H1 (cell line): ENCODE results near the gene BPIFB3.

ENCODE experiments used
- CTCF ChIP-seq, 3 experiments: IDR thresholded peaks; 1 replicate in 2 of 3; 2 replicates in 1 of 3; pipeline versions ENCODE4 v1.5.1 to v1.6.1; 2011; ENCODE audit warnings: low read length in 3 of 3, mild to moderate bottlenecking in 3 of 3, inconsistent platforms in 2 of 3, low read depth in 1 of 3, moderate library complexity in 1 of 3; ENCODE audit not compliant: insufficient read depth in 1 of 3; ENCODE audit errors: control extremely low read depth in 1 of 3
- SP2 ChIP-seq: IDR thresholded peaks from 2 replicates; pipeline ENCODE4 v1.6.1; 2012; ENCODE audit warnings: mild to moderate bottlenecking, low read length, inconsistent platforms

GRCh38 chr20:33033381-33033780, 20.3 kb upstream of the BPIFB3 start:
- TF ChIP-seq CTCF (IDR thresholded peaks at IDR 0.05; ENCODE audit: control extremely low read depth in 1 of 3, insufficient read depth in 1 of 3, low read depth in 1 of 3, low read length in 3 of 3) (no peak), SP2 (no peak)
